OCI-LY3 (cell line): ENCODE data around the gene UBE3B.

Experiments used
- EZH2phosphoT487 ChIP-seq: fragments of 200-600 bp; shearing (Covaris generic); IDR thresholded peaks from 2 replicates; pipeline ENCODE4 v1.6.1; 2018; ENCODE audit warnings: antibody characterized with exemption, mixed run types, low read depth
- TF ChIP-seq, protein P1 (sequence below): fragments of 200-600, 300-600 bp; sonication (generic); IDR thresholded peaks from 2 replicates; pipeline ENCODE4 v1.5.1; 2014; ENCODE audit warnings: antibody characterized with exemption, low read length, low read depth

DNA sequence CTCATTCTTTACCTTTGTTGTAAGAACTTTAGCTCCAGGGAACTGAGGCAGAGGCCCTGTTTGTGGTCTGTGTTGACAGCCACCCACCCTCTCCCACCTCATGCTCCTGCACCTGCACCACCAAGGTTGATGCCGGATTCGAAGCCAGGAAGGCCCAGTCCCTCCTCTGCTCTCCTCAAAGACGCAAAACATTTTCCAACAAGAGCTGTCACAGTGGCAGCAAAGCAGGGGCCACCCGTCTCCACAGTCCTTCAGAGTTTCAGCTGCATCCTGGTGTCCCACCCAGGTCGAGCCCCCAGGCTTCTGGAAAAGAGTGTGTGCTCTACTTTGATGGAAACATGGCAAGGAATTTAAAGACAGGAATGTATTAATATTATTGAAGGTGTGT, 58.4 kb downstream of the UBE3B start:
- TF ChIP-seq, protein P1, sequence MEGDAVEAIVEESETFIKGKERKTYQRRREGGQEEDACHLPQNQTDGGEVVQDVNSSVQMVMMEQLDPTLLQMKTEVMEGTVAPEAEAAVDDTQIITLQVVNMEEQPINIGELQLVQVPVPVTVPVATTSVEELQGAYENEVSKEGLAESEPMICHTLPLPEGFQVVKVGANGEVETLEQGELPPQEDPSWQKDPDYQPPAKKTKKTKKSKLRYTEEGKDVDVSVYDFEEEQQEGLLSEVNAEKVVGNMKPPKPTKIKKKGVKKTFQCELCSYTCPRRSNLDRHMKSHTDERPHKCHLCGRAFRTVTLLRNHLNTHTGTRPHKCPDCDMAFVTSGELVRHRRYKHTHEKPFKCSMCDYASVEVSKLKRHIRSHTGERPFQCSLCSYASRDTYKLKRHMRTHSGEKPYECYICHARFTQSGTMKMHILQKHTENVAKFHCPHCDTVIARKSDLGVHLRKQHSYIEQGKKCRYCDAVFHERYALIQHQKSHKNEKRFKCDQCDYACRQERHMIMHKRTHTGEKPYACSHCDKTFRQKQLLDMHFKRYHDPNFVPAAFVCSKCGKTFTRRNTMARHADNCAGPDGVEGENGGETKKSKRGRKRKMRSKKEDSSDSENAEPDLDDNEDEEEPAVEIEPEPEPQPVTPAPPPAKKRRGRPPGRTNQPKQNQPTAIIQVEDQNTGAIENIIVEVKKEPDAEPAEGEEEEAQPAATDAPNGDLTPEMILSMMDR = no peak
- TF ChIP-seq EZH2phosphoT487 = no peak
